SK-N-SH (cell line): ENCODE data around the gene ACTR2. TPM values are rescaled to one million over a fixed set of nuclear protein-coding genes. Genes with fewer than 3 reads are reported as not detected.

Experiments used
- CTCF ChIA-PET: fragments of 300-600, 350-600 bp; formaldehyde crosslinking; extraction: SDS; loops from one replicate; lab custom pipeline; 2021; lab: Yijun Ruan, JAX
- POLR2A ChIA-PET: fragments of 350-600 bp; sonication (Branson Sonifier 250); formaldehyde crosslinking; extraction: SDS; loops from one replicate; lab custom pipeline; 2020; ENCODE audit warnings: antibody characterized with exemption, inconsistent platforms; lab: Yijun Ruan, JAX
- DNase-seq: peaks from one replicate; pipeline ENCODE4 v3.0.0; 2012
- H2AFZ ChIP-seq: fragments of 200-600 bp; sonication (generic); 2 replicates; pipeline ENCODE4 v1.8.1; 2016; ENCODE audit warnings: antibody characterized with exemption, mild to moderate bottlenecking, low read depth
- H3F3A ChIP-seq: fragments of 200-600 bp; sonication (generic); replicated peaks from 2 replicates; pipeline ENCODE3; 2016; ENCODE audit warnings: antibody characterized with exemption, mild to moderate bottlenecking; ENCODE audit not compliant: insufficient read depth
- H3K27ac ChIP-seq, 2 experiments: fragments of 200-500 bp in 1 of 2; fragments of 200-600 bp in 1 of 2; sonication (Bioruptor generic) in 1 of 2; sonication (generic), shearing (Covaris generic) in 1 of 2; 2 replicates each; pipeline versions ENCODE4 v1.5.1 to v1.6.1; 2014 to 2016; ENCODE audit warnings: low read depth in 2 of 2, inconsistent platforms in 1 of 2, low read length in 1 of 2, mild to moderate bottlenecking in 1 of 2, mixed read lengths in 1 of 2
- H3K27me3 ChIP-seq: fragments of 200-600 bp; sonication (generic), shearing (Covaris generic); 2 replicates; pipeline ENCODE4 v1.6.1; 2016; ENCODE audit warnings: mixed run types; ENCODE audit not compliant: insufficient read depth
- H3K36me3 ChIP-seq, 2 experiments: fragments of 200-500 bp in 1 of 2; fragments of 200-600 bp in 1 of 2; sonication (Bioruptor generic) in 1 of 2; sonication (generic) in 1 of 2; replicated peaks in 1 of 2; 2 replicates each; pipeline versions ENCODE3 to v1.5.1; 2014 to 2016; ENCODE audit warnings: low read length in 1 of 2, mild to moderate bottlenecking in 1 of 2; ENCODE audit not compliant: insufficient read depth in 2 of 2, control insufficient read depth in 1 of 2
- H3K4me1 ChIP-seq, 2 experiments: fragments of 200-500 bp in 1 of 2; fragments of 200-600 bp in 1 of 2; sonication (Bioruptor generic) in 1 of 2; sonication (generic), shearing (Covaris generic) in 1 of 2; 2 replicates each; pipeline versions ENCODE4 v1.5.1 to v1.6.1; 2014 to 2016; ENCODE audit warnings: low read depth in 1 of 2, low read length in 1 of 2, mixed run types in 1 of 2; ENCODE audit not compliant: insufficient read depth in 2 of 2, control insufficient read depth in 1 of 2
- H3K4me2 ChIP-seq: fragments of 200-600 bp; sonication (generic), shearing (Covaris generic); 2 replicates; pipeline ENCODE4 v1.6.1; 2017; ENCODE audit warnings: mixed run types
- H3K4me3 ChIP-seq, 2 experiments: fragments of 200-500 bp in 1 of 2; fragments of 200-600 bp in 1 of 2; sonication (Bioruptor generic) in 1 of 2; sonication (generic), shearing (Covaris generic) in 1 of 2; 2 replicates each; pipeline versions ENCODE4 v1.5.1 to v1.8.1; 2014 to 2016; ENCODE audit warnings: low read depth in 2 of 2, inconsistent platforms in 1 of 2, low read length in 1 of 2, mild to moderate bottlenecking in 1 of 2, mixed read lengths in 1 of 2, moderate library complexity in 1 of 2
- H3K79me2 ChIP-seq: fragments of 200-600 bp; sonication (generic); 2 replicates; pipeline ENCODE4 v1.8.1; 2017; ENCODE audit warnings: mild to moderate bottlenecking; ENCODE audit not compliant: insufficient read depth
- H3K9ac ChIP-seq: fragments of 200-600 bp; sonication (generic); 2 replicates; pipeline ENCODE4 v1.6.1; 2017; ENCODE audit warnings: mixed run types
- H3K9me2 ChIP-seq: fragments of 200-600 bp; sonication (generic); 2 replicates; pipeline ENCODE4 v1.6.1; 2017; ENCODE audit warnings: mixed run types
- H3K9me3 ChIP-seq: fragments of 200-600 bp; sonication (generic); 2 replicates; pipeline ENCODE4 v1.6.1; 2017; ENCODE audit warnings: mixed run types, mild to moderate bottlenecking, moderate library complexity
- H4K20me1 ChIP-seq: fragments of 200-600 bp; sonication (generic); 2 replicates; pipeline ENCODE4 v1.6.1; 2017; ENCODE audit warnings: mild to moderate bottlenecking, mixed run types; ENCODE audit not compliant: insufficient read depth
- CTCF ChIP-seq: fragments of 200-600 bp; sonication (generic); IDR thresholded peaks from 2 replicates; pipeline ENCODE4 v1.6.1; 2017; ENCODE audit warnings: antibody characterized with exemption, mild to moderate bottlenecking, moderate library complexity
- EP300 ChIP-seq, 2 experiments: IDR thresholded peaks; 2 replicates each; pipeline versions ENCODE4 v1.4.0 to v1.6.1; 2012; ENCODE audit warnings: borderline replicate concordance in 1 of 2, low read depth in 1 of 2, low read length in 1 of 2
- FOSL2 ChIP-seq: IDR thresholded peaks from 2 replicates; pipeline ENCODE4 v1.4.0; 2012; ENCODE audit warnings: low read depth, mild to moderate bottlenecking, moderate library complexity, borderline replicate concordance
- FOXJ3 ChIP-seq: sonication (generic); formaldehyde crosslinking; IDR thresholded peaks from 2 replicates; pipeline ENCODE4 v1.5.1; 2020; ENCODE audit warnings: mild to moderate bottlenecking, missing genetic modification reagents
- GATA2 ChIP-seq: sonication (generic); formaldehyde crosslinking; IDR thresholded peaks from 2 replicates; pipeline ENCODE4 v1.5.0; 2020; ENCODE audit warnings: mild to moderate bottlenecking, missing genetic modification reagents
- JUND ChIP-seq: IDR thresholded peaks from 2 replicates; pipeline ENCODE4 v1.4.0; 2012
- MAX ChIP-seq: IDR thresholded peaks from 2 replicates; pipeline ENCODE4 v1.4.0; 2012; ENCODE audit warnings: low read depth
- MEF2A ChIP-seq: IDR thresholded peaks from 2 replicates; pipeline ENCODE4 v1.4.0; 2012; ENCODE audit warnings: low read depth, borderline replicate concordance
- MXI1 ChIP-seq: IDR thresholded peaks from 2 replicates; pipeline ENCODE4 v1.6.1; 2012; ENCODE audit warnings: mild to moderate bottlenecking, low read depth, low read length, improper control_type of control experiment
- NFIC ChIP-seq: IDR thresholded peaks from 2 replicates; pipeline ENCODE4 v1.4.0; 2012; ENCODE audit warnings: borderline replicate concordance
- NRF1 ChIP-seq: IDR thresholded peaks from 2 replicates; pipeline ENCODE4 v1.6.1; 2012; ENCODE audit warnings: low read depth, mild to moderate bottlenecking, low read length
- PBX3 ChIP-seq: IDR thresholded peaks from 2 replicates; pipeline ENCODE4; 2012
- SIN3A ChIP-seq: IDR thresholded peaks from 2 replicates; pipeline ENCODE4 v1.6.1; 2012; ENCODE audit warnings: low read depth, mild to moderate bottlenecking, low read length, moderate library complexity, borderline replicate concordance
- TAF1 ChIP-seq: IDR thresholded peaks from 2 replicates; pipeline ENCODE4 v1.6.1; 2012; ENCODE audit warnings: low read depth, mild to moderate bottlenecking, low read length, moderate library complexity, borderline replicate concordance
- TCF12 ChIP-seq: IDR thresholded peaks from 2 replicates; pipeline ENCODE4 v1.4.0; 2012
- TEAD4 ChIP-seq: IDR thresholded peaks from 2 replicates; pipeline ENCODE4 v1.4.0; 2012; ENCODE audit warnings: mild to moderate bottlenecking, borderline replicate concordance; ENCODE audit not compliant: insufficient read depth
- USF2 ChIP-seq: fragments of 150-350 bp; IDR thresholded peaks from 2 replicates; pipeline ENCODE4 v1.6.1; 2017; ENCODE audit warnings: antibody characterized with exemption, low read length, low read depth, borderline replicate concordance
- YY1 ChIP-seq: IDR thresholded peaks from 2 replicates; pipeline ENCODE4 v1.4.0; 2012; ENCODE audit warnings: low read depth, mild to moderate bottlenecking
- ZBTB33 ChIP-seq: IDR thresholded peaks from 2 replicates; pipeline ENCODE4 v1.4.0; 2012; ENCODE audit warnings: low read depth, borderline replicate concordance
- WGBS: methylation state at CpG from one replicate; pipeline ENCODE4 v1.1.6; 2017; ENCODE audit warnings: low lambda C conversion rate; 5-methylcytosine and 5-hydroxymethylcytosine counted together
- polyA plus RNA-seq, 3 experiments: library from polyadenylated mRNA; depleted of rRNA; stranded (reverse); fragments of >200 nt; gene quantifications; 2 replicates each; pipeline ENCODE4 v1.2.3, GENCODE V29; 2012

The ACTR2 gene
- polyA plus RNA-seq, 1 of the 3 experiments (the other 2 are of a cell fraction) = 53.0 TPM

GRCh38 chr2:65309699-65310098, 82.1 kb downstream of the ACTR2 start:
- H3K9ac ChIP-seq = no peak overlapping the region
- H2AFZ ChIP-seq = no peak overlapping the region
- no peak overlapping the region for H3K4me2 ChIP-seq
- H4K20me1 ChIP-seq = no peaks in the 10 kb centered on the region
- peaks cover 44 to 45% of the 10 kb centered on the region in 2 experiments for H3K36me3 ChIP-seq
- TF ChIP-seq PBX3 (no peak), JUND (no peak), FOSL2 (no peak), NFIC (no peak), EP300 (IDR thresholded peaks at IDR 0.05; ENCODE audit: borderline replicate concordance in 1 of 2, low read depth in 1 of 2, low read length in 1 of 2) (no peak), NRF1 (no peak), SIN3A (no peak), FOXJ3 (no peak), CTCF (no peak), MEF2A (no peak)
- H3K27me3 ChIP-seq = no peaks in the 10 kb centered on the region
- WGBS = 96% methylated on average over 7 of the region's 8 CpGs
- no peak for DNase-seq
- CTCF ChIA-PET = interaction anchor here (1.1 to 1.2 kb wide), 2 partner anchors 9 to 26 kb away, joined by 3 to 5 read pairs; no protein-coding TSS in a partner anchor
- H3K4me3 ChIP-seq = no peak overlapping the region
- no peaks in the 10 kb centered on the region for H3K9me3 ChIP-seq
- no peak overlapping the region for H3K27ac ChIP-seq
- no peaks in the 10 kb centered on the region for H3K9me2 ChIP-seq
- peaks cover 4% of the 10 kb centered on the region; the same call in 1 of the 2 replicates for H3K79me2 ChIP-seq
- POLR2A ChIA-PET = interaction anchor here (0.6 kb wide), 1 partner anchor 124 kb away, joined by 3 read pairs; no protein-coding TSS in a partner anchor
- H3F3A ChIP-seq = no peaks in the 10 kb centered on the region
- H3K4me1 ChIP-seq = no peaks in the 10 kb centered on the region

- H2AFZ ChIP-seq = no peak overlapping the region
- WGBS = 97% methylated on average over 6 of the region's 6 CpGs
- no peaks in the 10 kb centered on the region for H3K9me3 ChIP-seq
- no peaks in the 10 kb centered on the region for H3F3A ChIP-seq
- no peaks in the 10 kb centered on the region for H3K9me2 ChIP-seq
- ChIA-PET CTCF (interaction anchor here (1.2 to 2.0 kb wide), 3 partner anchors 9 to 34 kb away, joined by 3 to 5 read pairs (median 4); no protein-coding TSS in a partner anchor), POLR2A (no interaction called here)
- H3K27me3 ChIP-seq = no peaks in the 10 kb centered on the region
- DNase-seq = no peak
- no peak overlapping the region for H3K4me2 ChIP-seq
- H3K36me3 ChIP-seq = peaks cover 49 to 52% of the 10 kb centered on the region in 2 experiments
- H3K4me3 ChIP-seq = no peak overlapping the region
- H3K4me1 ChIP-seq = no peaks in the 10 kb centered on the region
- H4K20me1 ChIP-seq = no peaks in the 10 kb centered on the region
- H3K27ac ChIP-seq = no peak overlapping the region
- no peak overlapping the region for H3K9ac ChIP-seq
- H3K79me2 ChIP-seq = peaks cover 4% of the 10 kb centered on the region; the same call in 1 of the 2 replicates
- TF ChIP-seq TAF1 (no peak), USF2 (no peak), GATA2 (CRISPR knock-in tag) (no peak), TCF12 (no peak), TEAD4 (no peak), ZBTB33 (no peak), FOSL2 (no peak), YY1 (no peak), MAX (no peak), MXI1 (no peak)
These were observed 83.4 kb downstream of the ACTR2 start for GRCh38 chr2:65311049-65311448.
